ENCODE measurements around the gene SLC28A3.

SLC28A3 gene

DNA sequence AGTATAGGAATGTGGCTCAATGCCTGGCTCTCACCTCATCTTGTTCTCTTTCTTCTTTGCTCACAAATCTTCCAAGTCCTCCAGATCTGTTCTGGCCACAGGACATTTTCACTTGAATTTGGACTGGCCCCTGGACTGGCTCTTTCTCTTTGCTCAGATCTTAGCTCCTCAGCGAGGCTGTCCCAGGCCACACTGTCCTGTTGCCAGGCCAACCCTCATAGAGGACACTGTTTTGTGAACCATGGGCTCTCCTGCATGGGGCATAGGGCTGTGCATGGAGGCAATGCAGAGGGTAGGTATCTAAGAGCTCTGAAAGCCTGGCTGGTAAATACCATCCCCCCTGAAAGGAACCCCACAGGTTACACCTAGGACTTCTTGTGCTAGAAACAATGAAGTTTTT, 13.5 kb upstream of the SLC28A3 start:
- Histone ChIP-seq H3K27me3 (ENCODE audit: control insufficient read depth, insufficient read depth, low read length) (no peaks in the 10 kb centered on the region), H3K36me3 (ENCODE audit: control insufficient read depth, insufficient read depth, low read length) (no peaks in the 10 kb centered on the region), H3K27ac (no peak overlapping the region), H3K4me3 (ENCODE audit: low read depth, low read length) (no peak overlapping the region), H3K79me2 (no peaks in the 10 kb centered on the region), H3K9me3 (ENCODE audit: control insufficient read depth, low read length) (no peaks in the 10 kb centered on the region), H2AFZ (no peak overlapping the region), H3K4me1 (no peaks in the 10 kb centered on the region), H3K9ac (no peak overlapping the region), H3K4me2 (ENCODE audit: low read length) (no peak overlapping the region)
- no peak for TF ChIP-seq CTCF (IDR thresholded peaks at IDR 0.05)

- H2AFZ ChIP-seq, result no peak overlapping the region
- no peaks in the 10 kb centered on the region for H3K9me3 ChIP-seq (ENCODE audit: control insufficient read depth, low read length)
- no peak overlapping the region for H3K9ac ChIP-seq
- TF ChIP-seq CTCF (IDR thresholded peaks at IDR 0.05), result no peak
- H3K4me2 ChIP-seq (ENCODE audit: low read length), result no peak overlapping the region
- H3K4me1 ChIP-seq, result no peaks in the 10 kb centered on the region
- no peaks in the 10 kb centered on the region for H3K36me3 ChIP-seq (ENCODE audit: control insufficient read depth, insufficient read depth, low read length)
- no peak overlapping the region for H3K27ac ChIP-seq
- H3K79me2 ChIP-seq, result no peaks in the 10 kb centered on the region
- H3K27me3 ChIP-seq (ENCODE audit: control insufficient read depth, insufficient read depth, low read length), result no peaks in the 10 kb centered on the region
- no peak overlapping the region for H3K4me3 ChIP-seq (ENCODE audit: low read depth, low read length)
Observed at GRCh38 chr9:84349671-84350070, 9.1 kb upstream of the SLC28A3 start.

DNA sequence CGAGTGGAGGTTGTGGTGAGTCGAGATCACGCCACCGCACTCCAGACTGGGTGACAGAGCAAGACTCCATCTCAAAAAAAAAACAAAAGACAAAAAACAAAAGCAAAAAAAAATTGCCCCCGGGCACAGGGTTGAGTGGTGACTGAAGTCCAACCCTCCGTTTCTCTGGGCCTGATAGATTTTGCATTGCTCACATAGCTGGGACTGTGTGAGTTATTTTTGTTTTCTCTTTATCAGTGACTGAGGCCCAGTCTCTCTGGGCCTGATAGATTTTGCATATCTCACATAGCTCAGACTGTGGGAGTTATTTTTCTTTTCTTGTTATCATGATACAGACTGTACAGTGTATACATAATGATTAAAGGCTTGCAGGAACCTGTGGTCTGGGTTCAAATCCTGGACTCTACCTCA, 2.6 kb upstream of the SLC28A3 start:
- no peak overlapping the region for H3K4me2 ChIP-seq (ENCODE audit: low read length)
- no peaks in the 10 kb centered on the region for H3K36me3 ChIP-seq (ENCODE audit: control insufficient read depth, insufficient read depth, low read length)
- no peak overlapping the region for H3K9ac ChIP-seq
- H3K27ac ChIP-seq, result no peak overlapping the region
- H3K4me3 ChIP-seq (ENCODE audit: low read depth, low read length), result no peak overlapping the region
- H3K27me3 ChIP-seq (ENCODE audit: control insufficient read depth, insufficient read depth, low read length), result no peaks in the 10 kb centered on the region
- no peak overlapping the region for H2AFZ ChIP-seq
- no peaks in the 10 kb centered on the region for H3K79me2 ChIP-seq
- H3K4me1 ChIP-seq, result no peaks in the 10 kb centered on the region
- TF ChIP-seq CTCF (IDR thresholded peaks at IDR 0.05), result no peak
- no peaks in the 10 kb centered on the region for H3K9me3 ChIP-seq (ENCODE audit: control insufficient read depth, low read length)

GRCh38 chr9:84339962-84340361, 596 bp downstream of the SLC28A3 start:
- TF ChIP-seq CTCF (IDR thresholded peaks at IDR 0.05), result no peak
- H3K27ac ChIP-seq, result no peak overlapping the region
- no peak overlapping the region for H3K4me3 ChIP-seq (ENCODE audit: low read depth, low read length)

DNA sequence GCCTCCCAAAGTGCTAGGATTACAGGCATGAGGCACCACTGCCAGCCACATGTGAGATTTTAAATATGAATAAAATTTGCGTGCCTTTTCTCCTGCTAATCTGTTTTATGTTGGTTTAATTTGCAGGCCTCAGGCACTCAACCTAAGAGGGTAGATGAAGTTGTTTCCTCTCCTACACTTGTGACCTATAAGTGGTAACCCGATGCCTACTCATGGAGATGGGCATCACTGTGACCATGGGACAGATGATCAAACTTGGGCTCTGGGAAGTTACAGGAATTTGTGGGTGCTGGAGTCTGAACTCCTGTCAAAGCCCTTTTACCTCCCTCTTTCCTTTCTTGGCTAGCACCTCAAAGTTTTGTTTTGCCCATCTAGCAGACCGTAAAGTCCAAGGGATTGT, 1.1 kb downstream of the SLC28A3 start:
- H3K27ac ChIP-seq, result no peak overlapping the region
- no peaks in the 10 kb centered on the region for H3K9me3 ChIP-seq (ENCODE audit: control insufficient read depth, low read length)
- no peaks in the 10 kb centered on the region for H3K4me1 ChIP-seq
- no peak overlapping the region for H3K9ac ChIP-seq
- H3K4me2 ChIP-seq (ENCODE audit: low read length), result no peak overlapping the region
- H3K79me2 ChIP-seq, result no peaks in the 10 kb centered on the region
- no peak overlapping the region for H2AFZ ChIP-seq
- no peaks in the 10 kb centered on the region for H3K36me3 ChIP-seq (ENCODE audit: control insufficient read depth, insufficient read depth, low read length)
- H3K27me3 ChIP-seq (ENCODE audit: control insufficient read depth, insufficient read depth, low read length), result no peaks in the 10 kb centered on the region
- no peak overlapping the region for H3K4me3 ChIP-seq (ENCODE audit: low read depth, low read length)
- no peak for TF ChIP-seq CTCF (IDR thresholded peaks at IDR 0.05)

More at GRCh38 chr9:84339962-84340361, 596 bp downstream of the SLC28A3 start:
- Histone ChIP-seq H3K27me3 (ENCODE audit: control insufficient read depth, insufficient read depth, low read length) (no peaks in the 10 kb centered on the region), H3K4me2 (ENCODE audit: low read length) (no peak overlapping the region), H3K9me3 (ENCODE audit: control insufficient read depth, low read length) (no peaks in the 10 kb centered on the region), H3K36me3 (ENCODE audit: control insufficient read depth, insufficient read depth, low read length) (no peaks in the 10 kb centered on the region), H3K4me1 (no peaks in the 10 kb centered on the region), H3K9ac (no peak overlapping the region), H2AFZ (no peak overlapping the region), H3K79me2 (no peaks in the 10 kb centered on the region)
